Fibroblast of pulmonary artery (primary cell): ENCODE results near the gene PRKCH.

Source experiments
- DNase-seq: peaks from one replicate; pipeline ENCODE4 v3.0.0-alpha.2; 2010; ENCODE audit warnings: low read depth
- H3K4me3 ChIP-seq: replicated peaks from 2 replicates; pipeline ENCODE4 v1.5.1; 2011; ENCODE audit warnings: low read depth, mild to moderate bottlenecking, control low read depth, low read length, moderate library complexity
- CTCF ChIP-seq: IDR thresholded peaks from 2 replicates; pipeline ENCODE4 v1.5.1; 2011; ENCODE audit warnings: mild to moderate bottlenecking, control low read depth, low read length, inconsistent platforms; ENCODE audit errors: missing control alignments

PRKCH gene

DNA sequence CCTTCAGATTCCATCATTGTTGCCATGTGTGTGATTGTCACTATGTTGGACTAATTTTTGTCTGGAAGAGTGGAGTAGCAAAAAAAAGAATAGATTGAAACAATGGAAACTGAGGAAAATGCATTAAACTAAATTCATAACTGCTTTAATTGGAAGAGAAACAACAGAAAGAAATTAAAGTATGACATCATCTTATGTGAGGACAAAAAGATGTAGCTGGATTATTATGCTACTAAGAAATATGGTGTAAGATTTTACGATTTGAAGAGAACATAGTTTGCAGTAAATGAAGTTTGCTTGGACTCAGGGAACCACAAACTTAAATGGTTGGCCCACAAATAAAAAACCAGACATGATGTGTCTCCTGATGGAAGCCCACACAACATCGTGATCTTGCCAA lies 76.8 kb downstream of the PRKCH start:
- TF ChIP-seq CTCF = no peak
- H3K4me3 ChIP-seq = no peak overlapping the region
- no peak for DNase-seq

GRCh38 chr14:61399365-61399764 lies 78.0 kb downstream of the PRKCH start:
- TF ChIP-seq CTCF = no peak
- no peak overlapping the region for H3K4me3 ChIP-seq
- no peak for DNase-seq

- TF ChIP-seq CTCF = no peak
- H3K4me3 ChIP-seq = no peak overlapping the region
- no peak for DNase-seq
Observed at GRCh38 chr14:61401461-61401860, 80.1 kb downstream of the PRKCH start.

- no peak for DNase-seq
- no peak for TF ChIP-seq CTCF
- H3K4me3 ChIP-seq = no peak overlapping the region
Observed at GRCh38 chr14:61403411-61403810, 82.0 kb downstream of the PRKCH start.

GRCh38 chr14:61404637-61405036 lies 83.3 kb downstream of the PRKCH start:
- DNase-seq = no peak
- TF ChIP-seq CTCF = no peak

GRCh38 chr14:61406198-61406597 lies 84.8 kb downstream of the PRKCH start:
- DNase-seq = no peak
- no peak for TF ChIP-seq CTCF
- no peak overlapping the region for H3K4me3 ChIP-seq

More at GRCh38 chr14:61404637-61405036, 83.3 kb downstream of the PRKCH start:
- H3K4me3 ChIP-seq = no peak overlapping the region

GRCh38 chr14:61406675-61407074 lies 85.3 kb downstream of the PRKCH start:
- no peak for DNase-seq
- no peak overlapping the region for H3K4me3 ChIP-seq
- TF ChIP-seq CTCF = no peak
